ENCODE measurements around the gene FNDC3B.

DNA sequence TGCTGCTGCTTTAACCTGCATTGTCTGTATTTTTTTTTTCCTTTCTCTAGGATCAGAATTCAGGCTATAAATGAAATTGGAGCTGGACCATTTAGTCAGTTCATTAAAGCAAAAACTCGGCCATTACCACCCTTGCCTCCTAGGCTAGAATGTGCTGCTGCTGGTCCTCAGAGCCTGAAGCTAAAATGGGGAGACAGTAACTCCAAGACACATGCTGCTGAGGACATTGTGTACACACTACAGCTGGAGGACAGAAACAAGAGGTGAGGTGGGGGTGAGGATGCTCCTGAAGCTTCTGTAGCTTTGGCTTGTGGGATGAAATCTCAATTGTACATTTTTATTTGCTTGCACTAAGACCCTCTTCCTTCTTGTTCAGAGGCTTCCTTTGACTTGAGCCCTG lies 323.2 kb downstream of the FNDC3B start:
- TF ChIP-seq, protein P1, sequence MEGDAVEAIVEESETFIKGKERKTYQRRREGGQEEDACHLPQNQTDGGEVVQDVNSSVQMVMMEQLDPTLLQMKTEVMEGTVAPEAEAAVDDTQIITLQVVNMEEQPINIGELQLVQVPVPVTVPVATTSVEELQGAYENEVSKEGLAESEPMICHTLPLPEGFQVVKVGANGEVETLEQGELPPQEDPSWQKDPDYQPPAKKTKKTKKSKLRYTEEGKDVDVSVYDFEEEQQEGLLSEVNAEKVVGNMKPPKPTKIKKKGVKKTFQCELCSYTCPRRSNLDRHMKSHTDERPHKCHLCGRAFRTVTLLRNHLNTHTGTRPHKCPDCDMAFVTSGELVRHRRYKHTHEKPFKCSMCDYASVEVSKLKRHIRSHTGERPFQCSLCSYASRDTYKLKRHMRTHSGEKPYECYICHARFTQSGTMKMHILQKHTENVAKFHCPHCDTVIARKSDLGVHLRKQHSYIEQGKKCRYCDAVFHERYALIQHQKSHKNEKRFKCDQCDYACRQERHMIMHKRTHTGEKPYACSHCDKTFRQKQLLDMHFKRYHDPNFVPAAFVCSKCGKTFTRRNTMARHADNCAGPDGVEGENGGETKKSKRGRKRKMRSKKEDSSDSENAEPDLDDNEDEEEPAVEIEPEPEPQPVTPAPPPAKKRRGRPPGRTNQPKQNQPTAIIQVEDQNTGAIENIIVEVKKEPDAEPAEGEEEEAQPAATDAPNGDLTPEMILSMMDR (IDR thresholded peaks at IDR 0.05): no peak
- TF ChIP-seq ZFX (IDR thresholded peaks at IDR 0.05; ENCODE audit: borderline replicate concordance): no peak
